ENCODE measurements around the gene ENGASE.

GRCh38 chr17:79112471-79112870 is 37.8 kb downstream of the ENGASE start:
- TF ChIP-seq CTCF (IDR thresholded peaks at IDR 0.05) = no peak
- TF ChIP-seq POLR2A (IDR thresholded peaks at IDR 0.05) = no peak

All from body of pancreas (tissue), 4 donors.